Choroid plexus epithelial cell (primary cell): ENCODE measurements around the gene C1orf141.
A peak's percentile ranks its signal among the peaks of the same experiment; 100 is the strongest.

ENCODE experiments used
- DNase-seq: peaks from one replicate; pipeline ENCODE4 v3.0.0-alpha.2; 2010; ENCODE audit warnings: low read depth
- H3K4me3 ChIP-seq: 2 replicates; pipeline ENCODE4 v1.5.1; 2011; ENCODE audit warnings: low read depth, mild to moderate bottlenecking, control low read depth, low read length, moderate library complexity
- TF ChIP-seq, protein P1 (sequence below): conservative IDR thresholded peaks from 2 replicates; pipeline ENCODE4 v1.5.1; 2011; ENCODE audit warnings: low read depth, mild to moderate bottlenecking, control low read depth, inconsistent platforms, low read length, moderate library complexity

C1orf141 gene

DNA sequence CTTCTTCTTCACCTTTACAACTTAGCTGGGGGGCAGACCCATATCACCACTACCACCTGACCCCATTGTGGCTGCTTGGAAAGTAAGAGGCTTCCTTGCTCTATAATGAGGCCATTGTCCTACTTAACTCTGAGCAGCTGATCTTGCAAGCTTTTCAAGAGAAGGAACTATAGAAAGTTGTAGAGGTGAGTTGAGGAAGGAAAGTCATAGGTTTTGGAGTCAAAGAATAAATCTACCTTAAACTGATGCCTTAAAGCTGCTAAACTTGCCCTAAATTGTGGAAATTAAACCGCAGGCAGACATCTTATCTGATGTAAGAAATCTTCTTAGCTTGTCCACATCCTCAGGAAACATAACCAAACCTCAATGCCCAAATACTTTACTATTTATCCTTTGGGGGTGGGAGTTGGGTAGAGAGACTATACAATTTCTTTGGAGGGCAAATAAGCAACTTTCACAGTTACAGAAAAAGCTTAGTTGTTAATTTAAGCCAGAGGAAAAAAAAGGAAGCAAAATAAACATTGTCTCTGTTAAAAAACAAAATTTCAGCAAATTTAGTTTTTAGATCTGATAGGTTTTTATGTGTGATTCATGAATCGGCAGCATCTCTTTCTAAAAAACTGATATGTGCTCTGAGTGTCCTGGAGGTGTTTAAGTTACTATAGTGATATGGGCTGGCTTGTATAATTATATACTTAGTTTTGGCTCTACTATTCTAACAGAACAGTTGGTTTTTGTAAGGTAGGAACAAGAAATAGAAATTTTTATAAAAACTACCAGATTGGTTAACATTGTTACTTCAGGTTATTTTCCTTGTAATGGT is 36.2 kb upstream of the C1orf141 start:
- H3K4me3 ChIP-seq: no peak overlapping the region
- TF ChIP-seq, protein P1, sequence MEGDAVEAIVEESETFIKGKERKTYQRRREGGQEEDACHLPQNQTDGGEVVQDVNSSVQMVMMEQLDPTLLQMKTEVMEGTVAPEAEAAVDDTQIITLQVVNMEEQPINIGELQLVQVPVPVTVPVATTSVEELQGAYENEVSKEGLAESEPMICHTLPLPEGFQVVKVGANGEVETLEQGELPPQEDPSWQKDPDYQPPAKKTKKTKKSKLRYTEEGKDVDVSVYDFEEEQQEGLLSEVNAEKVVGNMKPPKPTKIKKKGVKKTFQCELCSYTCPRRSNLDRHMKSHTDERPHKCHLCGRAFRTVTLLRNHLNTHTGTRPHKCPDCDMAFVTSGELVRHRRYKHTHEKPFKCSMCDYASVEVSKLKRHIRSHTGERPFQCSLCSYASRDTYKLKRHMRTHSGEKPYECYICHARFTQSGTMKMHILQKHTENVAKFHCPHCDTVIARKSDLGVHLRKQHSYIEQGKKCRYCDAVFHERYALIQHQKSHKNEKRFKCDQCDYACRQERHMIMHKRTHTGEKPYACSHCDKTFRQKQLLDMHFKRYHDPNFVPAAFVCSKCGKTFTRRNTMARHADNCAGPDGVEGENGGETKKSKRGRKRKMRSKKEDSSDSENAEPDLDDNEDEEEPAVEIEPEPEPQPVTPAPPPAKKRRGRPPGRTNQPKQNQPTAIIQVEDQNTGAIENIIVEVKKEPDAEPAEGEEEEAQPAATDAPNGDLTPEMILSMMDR: no peak
- no peak for DNase-seq

DNA sequence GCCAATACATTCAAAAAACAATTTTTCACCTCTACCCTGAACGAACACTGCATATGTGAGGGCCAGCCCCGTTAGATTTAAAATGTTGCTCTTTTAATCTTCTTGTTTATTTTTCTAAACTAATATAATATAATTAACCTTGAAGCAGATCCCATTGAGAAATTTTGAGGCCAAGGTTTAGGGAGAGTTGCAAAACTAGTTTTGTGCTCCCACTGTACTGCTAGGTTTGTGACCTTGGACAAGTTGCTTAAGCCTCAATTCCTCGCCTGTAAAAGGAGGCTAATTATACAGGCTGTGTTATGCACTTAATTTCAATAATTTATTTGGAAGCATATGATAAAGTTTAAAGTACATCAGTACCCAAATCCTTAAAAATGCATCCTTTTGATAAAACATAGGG is 35.2 kb upstream of the C1orf141 start:
- H3K4me3 ChIP-seq: no peak overlapping the region
- DNase-seq: no peak

DNA sequence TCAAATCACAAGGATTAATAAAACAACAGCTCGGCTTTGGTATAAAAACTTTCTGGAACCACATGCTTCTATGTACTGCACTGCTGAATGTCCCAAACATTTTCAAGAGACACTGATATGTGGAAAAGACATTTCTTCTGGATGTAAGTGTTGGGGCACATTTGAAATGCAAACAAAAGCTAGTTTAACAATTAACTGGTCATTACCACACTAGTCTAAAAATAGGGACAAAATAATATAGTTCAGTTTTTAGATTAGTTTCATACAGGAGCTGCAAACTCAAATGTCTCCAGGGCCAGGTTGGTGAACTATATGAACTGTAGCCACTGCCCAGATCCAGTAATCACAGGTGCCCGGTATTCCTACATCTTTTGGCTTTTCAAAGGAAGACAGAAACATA is 34.7 kb upstream of the C1orf141 start:
- TF ChIP-seq, protein P1: no peak
- no peak for DNase-seq
- H3K4me3 ChIP-seq: no peak overlapping the region

More for the DNA sequence above, 35.2 kb upstream of the C1orf141 start:
- TF ChIP-seq, protein P1: no peak

DNA sequence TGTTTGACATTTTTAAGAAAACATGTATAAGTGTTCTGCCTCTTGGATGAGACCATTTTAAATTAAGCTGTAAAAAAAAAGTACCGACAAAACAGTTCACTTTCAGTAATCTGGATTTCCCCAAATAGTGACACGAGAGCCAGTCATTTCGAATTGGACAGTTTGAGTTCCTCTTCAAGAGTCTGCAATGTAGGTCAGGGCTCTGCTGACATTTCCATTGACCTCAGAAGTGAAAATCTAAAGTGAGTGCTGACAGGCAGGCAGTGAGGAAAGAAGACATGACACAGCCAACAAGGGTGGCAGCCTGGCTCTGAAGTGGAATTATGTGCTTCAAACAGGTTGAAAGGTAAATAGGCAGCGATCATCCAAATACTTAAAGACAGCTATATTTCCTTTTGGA is 31.4 kb upstream of the C1orf141 start, which contains the start of gene IL23R:
Gene IL23R (plus strand): TSS at position 259 of the 400 bp plus-strand sequence. CDS start 1,667 bp downstream, outside the sequence.
- no peak within 1 kb of the TSS for H3K4me3 ChIP-seq
- TF ChIP-seq, protein P1: no peak
- no peak for DNase-seq

DNA sequence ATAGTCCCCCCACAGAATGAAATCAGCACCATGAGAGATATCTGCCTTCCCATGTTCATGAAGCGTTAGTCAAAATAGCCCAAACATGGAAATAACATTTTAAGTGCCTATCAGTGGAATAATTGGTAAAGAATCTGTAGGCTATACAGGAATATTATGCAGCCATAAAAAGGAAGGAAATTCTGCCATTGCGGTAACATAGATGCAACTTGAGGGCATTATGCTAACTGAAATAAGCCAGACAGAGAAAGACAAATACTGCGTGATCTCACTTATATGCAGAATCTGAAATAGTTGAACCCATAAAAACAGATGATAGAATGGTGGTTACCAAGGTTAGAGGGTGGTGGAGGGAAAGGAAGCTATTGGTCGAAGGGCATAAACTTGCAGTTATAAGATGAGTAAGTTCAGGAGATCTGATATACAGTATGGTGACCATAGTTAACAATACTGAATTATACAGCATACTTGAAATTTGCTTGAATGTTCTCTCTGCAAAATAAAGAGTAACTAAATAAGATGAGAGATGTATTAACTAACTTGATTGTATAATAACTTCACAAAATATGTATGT is 30.8 kb upstream of the C1orf141 start:
- no peak overlapping the region for H3K4me3 ChIP-seq
- DNase-seq: no peak
- TF ChIP-seq, protein P1: no peak

DNA sequence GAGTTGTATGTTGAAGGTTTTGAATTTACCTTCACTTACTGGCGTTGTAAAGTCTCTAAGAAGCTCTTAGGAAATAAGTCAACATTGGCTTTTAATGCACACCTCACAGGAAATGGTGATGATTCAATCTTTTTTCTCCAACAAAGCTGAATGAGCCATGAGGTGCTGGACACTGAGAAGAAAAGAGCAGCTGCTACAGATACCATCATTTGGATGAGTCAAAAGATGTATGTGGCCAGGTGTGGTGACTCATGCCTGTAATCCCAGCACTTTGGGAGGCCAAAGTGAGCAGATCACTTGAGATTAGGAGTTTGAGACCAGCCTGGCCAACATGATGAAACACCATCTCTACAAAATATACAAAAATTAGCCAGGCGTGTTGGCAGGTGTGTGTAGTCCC is 28.2 kb upstream of the C1orf141 start:
- TF ChIP-seq, protein P1: no peak
- DNase-seq: peak; percentile 11
- no peak overlapping the region for H3K4me3 ChIP-seq
